ENCODE results near the gene RAB36.

DNA sequence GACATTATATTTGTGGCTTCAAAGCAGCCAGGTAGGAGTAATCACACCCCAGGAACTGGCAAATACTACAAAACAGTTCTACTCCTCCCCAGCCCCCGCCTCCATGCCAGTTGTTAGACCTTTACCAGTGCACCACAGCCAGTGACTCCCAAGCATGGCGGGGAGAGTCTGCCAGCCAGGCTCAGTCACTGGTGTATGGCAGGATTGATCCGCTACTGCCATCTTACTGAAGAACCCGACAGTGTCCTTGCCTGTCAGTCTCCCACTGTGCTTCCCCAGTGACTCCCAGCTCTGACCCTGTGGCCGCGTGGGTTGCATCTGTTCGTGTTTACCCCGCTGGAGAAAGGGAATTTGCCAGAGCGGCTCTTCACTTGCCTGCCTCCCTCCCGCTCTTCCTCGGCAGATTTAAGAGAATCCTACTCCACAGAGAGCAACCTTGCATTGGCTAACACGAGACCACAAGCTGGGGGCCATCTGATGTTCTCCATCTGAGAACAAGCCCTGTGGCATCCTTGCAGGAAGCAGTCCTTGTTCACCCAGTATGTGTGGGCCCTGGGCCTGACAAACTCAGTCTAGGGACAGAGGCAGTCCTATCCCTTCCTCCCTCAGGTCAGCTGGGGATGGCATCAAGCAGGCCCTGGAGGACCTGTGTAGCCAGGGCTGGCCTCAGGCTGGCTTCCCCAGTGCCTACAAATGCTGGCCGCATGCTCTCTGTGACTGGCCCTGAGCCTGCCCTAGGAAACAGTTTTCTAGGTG, 41.9 kb upstream of the RAB36 start:
- TF ChIP-seq, protein P1, sequence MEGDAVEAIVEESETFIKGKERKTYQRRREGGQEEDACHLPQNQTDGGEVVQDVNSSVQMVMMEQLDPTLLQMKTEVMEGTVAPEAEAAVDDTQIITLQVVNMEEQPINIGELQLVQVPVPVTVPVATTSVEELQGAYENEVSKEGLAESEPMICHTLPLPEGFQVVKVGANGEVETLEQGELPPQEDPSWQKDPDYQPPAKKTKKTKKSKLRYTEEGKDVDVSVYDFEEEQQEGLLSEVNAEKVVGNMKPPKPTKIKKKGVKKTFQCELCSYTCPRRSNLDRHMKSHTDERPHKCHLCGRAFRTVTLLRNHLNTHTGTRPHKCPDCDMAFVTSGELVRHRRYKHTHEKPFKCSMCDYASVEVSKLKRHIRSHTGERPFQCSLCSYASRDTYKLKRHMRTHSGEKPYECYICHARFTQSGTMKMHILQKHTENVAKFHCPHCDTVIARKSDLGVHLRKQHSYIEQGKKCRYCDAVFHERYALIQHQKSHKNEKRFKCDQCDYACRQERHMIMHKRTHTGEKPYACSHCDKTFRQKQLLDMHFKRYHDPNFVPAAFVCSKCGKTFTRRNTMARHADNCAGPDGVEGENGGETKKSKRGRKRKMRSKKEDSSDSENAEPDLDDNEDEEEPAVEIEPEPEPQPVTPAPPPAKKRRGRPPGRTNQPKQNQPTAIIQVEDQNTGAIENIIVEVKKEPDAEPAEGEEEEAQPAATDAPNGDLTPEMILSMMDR (IDR thresholded peaks at IDR 0.05), result no peak
- no peak for TF ChIP-seq POLR2A (IDR thresholded peaks at IDR 0.05)
